OCI-LY3 (cell line): ENCODE measurements around the gene DAB2.

Experiments
- CTCF ChIP-seq: fragments of 200-600, 300-600 bp; sonication (generic); IDR thresholded peaks from 2 replicates; pipeline ENCODE4 v1.5.1; 2014; ENCODE audit warnings: antibody characterized with exemption, low read length, low read depth
- EZH2phosphoT487 ChIP-seq: fragments of 200-600 bp; shearing (Covaris generic); IDR thresholded peaks from 2 replicates; pipeline ENCODE4 v1.6.1; 2018; ENCODE audit warnings: antibody characterized with exemption, mixed run types, low read depth

- TF ChIP-seq CTCF (no peak), EZH2phosphoT487 (no peak)
Measured at GRCh38 chr5:39455645-39456044, 30.9 kb upstream of the DAB2 start.
